Pons (tissue), 1 donor: ENCODE measurements around the gene SLC6A2.

Source experiments
- DNase-seq: peaks from one replicate; pipeline ENCODE4 v3.0.0-alpha.2; 2016; ENCODE audit warnings: low spot score

SLC6A2 gene

DNA sequence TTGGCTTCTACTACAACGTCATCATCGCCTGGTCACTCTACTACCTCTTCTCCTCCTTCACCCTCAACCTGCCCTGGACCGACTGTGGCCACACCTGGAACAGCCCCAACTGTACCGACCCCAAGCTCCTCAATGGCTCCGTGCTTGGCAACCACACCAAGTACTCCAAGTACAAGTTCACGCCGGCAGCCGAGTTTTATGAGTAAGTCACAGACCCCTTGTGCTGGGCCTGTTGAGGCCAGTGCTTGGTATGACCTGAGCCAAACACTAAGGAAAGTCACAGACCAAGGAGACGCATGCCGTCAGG, 16.1 kb downstream of the SLC6A2 start:
- DNase-seq = no peak

DNA sequence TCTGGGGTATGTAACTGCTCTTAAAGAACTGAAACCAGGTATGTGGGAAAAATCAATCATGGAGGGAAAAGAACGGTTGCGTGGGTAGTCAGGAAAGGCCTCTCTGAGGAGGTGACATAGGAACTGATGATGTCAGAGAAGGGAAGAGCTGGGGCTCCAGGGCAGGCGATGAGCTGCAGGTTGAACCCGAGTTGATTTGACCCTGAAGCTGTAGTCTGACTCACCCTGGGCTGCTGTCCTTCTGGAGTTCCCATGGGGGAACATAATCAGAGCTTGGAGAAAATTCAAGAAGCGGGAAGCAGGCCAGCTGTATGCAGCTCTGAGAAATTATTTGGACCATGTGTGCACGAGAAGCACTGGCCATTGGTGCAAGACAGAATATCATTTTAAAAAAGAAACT, 16.7 kb downstream of the SLC6A2 start:
- no peak for DNase-seq

DNA sequence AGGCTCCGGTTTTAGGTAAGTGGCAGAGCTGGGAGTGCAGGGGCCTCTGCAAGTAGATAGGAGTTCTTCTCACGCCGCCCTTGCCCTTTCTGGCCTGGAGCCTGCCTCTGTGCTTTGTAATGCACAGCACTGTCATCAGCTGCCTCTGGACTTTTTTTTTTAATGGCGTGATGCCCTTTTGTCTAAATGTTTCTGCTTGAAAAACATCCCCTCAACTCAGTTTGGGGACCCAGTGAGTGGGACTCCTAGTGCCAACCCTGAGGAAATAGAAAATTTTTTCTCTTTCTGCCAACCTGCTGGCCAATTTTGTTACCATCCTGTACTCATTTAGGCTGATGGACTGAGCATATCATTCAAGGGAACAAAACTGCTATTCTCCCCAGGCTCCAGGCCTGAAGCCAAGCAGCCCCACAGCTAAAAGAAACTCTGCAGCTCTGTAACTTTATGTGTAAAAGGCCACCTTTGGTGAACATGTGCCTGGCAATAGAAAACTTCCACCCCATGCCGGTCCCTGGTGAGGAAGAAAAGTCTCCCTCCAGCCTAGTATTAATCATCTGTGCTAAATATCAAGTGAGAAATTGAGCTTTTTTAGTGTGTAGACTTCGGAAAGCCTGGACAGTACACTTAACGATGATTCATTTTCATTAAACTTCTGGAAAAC, 22.5 kb downstream of the SLC6A2 start:
- DNase-seq = peak; percentile 96

DNA sequence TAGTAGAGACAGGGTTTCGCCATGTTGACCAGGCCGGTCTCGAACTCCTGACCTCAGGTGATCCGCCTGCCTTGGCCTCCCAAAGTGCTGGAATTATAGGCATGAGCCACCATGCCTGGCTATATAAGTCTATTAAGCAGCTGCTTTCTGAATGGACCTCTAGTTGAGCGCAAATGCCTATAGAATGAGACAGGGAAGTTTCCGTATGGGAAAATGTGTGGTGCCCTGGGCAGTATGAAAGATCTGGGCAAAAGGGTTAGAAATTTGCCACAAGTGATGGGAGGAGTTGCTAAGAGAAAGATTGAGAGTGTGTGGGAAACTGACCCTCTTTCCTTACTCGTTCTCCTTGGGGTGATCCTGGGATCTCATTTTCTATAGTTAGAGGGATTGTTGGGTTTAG, 26.3 kb downstream of the SLC6A2 start:
- DNase-seq = no peak

DNA sequence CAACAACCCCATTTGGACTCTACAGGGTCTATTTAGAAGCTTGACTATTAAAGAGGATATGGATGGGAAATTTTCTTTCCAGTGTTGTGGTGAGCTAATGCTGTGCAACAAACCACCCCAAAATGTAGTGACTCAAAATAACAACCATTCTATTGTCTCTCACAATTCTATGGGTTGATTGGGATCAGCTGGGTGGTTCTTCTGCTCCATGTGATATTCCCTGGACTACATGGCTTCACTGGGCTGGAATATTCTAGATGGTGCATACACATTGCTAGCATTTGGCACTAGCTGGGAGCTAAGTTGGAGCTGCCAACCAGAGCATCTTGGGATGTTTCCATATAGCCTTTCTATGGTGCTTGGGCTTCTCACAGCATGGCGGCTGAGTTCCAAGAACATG, 30.2 kb downstream of the SLC6A2 start:
- DNase-seq = no peak

DNA sequence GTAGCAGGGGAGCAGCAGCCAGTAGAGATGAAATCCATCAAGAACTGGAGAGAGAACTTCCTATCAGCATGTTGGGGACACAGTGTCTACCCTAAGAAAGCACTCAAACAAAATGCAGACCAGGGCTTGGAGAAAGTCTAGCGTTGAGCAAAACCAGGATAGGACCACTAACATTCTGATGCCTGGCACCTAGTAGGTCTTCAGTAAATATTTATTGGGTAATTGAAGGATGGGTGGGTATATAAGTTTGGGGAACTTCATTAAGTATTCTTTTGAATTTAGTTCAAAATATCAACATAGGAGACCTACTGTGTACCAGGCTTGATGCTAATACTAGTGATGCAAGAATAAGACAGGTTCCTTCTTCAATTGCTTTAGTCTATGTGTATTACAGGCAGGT, 30.9 kb downstream of the SLC6A2 start:
- no peak for DNase-seq

DNA sequence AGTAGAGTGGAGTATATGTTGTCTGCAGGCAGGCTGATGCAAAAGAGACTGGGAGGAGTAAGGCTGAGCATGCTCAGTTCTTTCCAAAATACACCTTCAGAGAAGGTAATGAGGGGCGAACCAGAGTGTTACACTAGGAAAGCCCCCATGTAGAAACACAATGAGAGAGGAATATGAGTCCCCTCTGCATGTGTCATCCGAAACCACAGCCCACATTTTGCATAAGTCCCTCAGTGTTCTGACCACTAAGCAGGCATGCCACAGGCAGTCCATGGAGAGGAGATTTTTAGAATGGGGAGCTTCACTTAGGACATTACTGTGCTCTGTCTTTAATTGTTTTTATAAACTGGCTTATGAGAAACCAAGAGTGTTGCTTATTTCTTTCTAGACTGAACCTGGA, 32.0 kb downstream of the SLC6A2 start:
- DNase-seq = no peak

DNA sequence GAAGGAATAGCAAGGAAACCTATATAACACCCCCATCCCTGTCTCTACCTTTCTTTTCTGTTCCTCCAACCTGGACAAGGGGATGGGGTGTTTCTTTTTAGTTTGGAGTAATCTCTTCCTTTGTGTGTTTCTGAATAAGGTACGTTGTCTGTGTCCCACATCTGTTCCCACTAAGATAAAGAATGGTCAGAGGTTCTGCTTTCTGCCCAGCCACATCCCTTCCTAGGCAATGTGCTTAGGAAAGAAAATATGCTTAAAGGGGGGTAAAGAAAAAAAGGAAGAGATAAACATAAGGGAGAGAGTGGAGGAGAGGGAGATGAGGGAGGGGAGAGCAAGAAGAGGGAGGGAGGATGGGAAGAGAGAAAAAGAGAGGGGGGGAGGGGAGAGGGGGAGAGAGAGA, 35.1 kb downstream of the SLC6A2 start:
- DNase-seq = no peak

DNA sequence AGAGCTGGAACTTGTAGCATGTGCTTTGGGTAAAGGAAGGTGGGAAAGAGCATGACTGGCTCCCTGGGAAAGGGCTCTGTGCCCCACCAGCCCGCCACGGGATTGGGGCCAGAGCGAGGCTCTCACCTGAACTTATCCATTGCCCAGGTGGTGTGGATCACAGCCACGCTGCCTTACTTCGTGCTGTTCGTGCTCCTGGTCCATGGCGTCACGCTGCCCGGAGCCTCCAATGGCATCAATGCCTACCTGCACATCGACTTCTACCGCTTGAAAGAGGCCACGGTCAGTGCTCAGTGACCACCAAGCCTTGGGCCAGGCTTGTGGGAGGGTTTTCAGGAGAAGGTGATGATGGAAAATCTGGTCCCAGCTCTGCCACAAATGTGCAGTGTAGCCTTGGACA, 36.0 kb downstream of the SLC6A2 start:
- DNase-seq = no peak

DNA sequence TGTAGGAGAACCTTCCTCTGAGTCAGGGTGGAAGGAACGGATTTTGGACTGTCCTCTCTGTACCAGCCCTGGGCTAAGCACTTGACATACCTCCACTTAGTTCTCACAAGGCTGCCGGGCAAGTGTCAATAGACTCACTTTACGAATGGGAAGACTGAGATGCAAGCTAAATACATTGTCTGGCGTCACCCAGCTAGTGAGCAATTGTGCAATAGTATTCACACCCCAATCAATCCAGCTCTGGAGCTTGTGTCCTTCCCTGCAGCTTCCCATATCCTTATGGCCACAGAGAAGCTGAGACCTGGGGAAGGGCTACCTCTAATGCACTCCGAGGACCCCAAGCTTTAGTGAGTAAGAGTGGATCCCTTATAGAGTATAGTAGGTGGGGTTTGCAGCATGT, 39.8 kb downstream of the SLC6A2 start:
- no peak for DNase-seq

DNA sequence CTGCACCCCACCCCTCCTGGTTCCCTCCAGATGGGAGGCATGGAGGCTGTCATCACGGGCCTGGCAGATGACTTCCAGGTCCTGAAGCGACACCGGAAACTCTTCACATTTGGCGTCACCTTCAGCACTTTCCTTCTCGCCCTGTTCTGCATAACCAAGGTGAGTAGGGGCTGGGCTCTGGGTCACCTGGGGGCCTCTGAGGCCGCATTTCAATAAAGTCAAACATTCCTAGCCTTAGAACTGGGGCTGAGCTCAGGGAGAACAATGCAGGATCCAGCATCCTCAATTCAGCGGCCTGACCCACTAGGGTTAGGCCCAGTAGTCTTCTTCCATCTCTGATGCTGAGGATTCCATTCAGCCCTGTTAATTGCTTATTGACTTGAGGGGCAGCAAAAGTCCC, 42.1 kb downstream of the SLC6A2 start:
- DNase-seq = no peak

DNA sequence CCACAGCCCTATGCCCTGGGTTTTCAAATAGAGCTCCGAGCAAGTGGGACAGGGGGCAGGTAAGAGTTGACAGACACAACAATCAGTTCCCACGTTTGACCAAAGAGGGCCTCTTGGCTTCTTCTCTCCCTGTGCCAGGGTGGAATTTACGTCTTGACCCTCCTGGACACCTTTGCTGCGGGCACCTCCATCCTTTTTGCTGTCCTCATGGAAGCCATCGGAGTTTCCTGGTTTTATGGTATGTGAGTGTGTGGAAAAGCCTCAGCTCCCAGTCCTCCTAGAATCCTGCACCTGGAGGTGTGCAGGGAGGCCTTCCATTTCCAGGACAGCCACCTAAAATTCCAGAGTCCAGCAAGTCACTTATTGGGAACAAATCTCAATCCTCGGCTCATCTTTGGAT, 42.5 kb downstream of the SLC6A2 start:
- no peak for DNase-seq

DNA sequence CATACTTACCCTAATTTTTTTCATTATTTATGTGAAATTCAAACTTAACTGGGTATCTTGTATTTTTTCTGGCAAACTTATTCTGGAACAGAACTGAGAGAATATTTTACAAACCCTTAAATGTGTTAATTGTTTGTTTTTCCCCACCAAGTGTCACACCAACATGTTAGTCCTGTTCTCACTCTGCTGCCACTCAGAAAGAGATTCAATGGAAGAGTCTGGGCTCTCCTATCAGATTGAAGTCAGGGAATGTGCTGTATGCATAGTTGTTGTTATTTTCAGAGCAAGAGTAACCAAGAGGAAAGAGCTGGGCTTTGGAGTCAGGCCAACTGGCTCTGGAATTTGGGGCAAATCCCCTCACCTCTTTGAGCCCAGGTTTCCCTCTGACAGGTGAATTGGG, 43.2 kb downstream of the SLC6A2 start:
- no peak for DNase-seq

DNA sequence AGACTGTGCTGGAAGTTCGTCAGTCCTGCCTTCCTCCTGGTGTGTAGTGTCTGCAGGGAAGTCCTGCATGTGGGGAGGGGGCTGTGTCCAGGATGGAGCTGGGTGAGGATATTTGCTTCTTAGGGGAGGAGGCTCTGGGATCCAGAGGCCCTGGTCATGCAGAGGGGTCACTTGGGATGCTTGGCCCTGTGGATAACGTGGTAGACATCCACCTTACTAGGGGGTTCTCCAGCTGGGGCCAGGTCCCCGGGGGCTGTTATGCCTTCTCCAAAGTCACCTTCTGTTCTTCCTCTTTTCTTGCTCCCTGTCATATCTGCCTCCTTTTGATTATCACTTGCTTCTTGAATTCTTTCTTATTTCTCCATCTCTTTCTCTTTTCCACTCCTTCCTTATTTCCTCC, 43.8 kb downstream of the SLC6A2 start:
- no peak for DNase-seq

DNA sequence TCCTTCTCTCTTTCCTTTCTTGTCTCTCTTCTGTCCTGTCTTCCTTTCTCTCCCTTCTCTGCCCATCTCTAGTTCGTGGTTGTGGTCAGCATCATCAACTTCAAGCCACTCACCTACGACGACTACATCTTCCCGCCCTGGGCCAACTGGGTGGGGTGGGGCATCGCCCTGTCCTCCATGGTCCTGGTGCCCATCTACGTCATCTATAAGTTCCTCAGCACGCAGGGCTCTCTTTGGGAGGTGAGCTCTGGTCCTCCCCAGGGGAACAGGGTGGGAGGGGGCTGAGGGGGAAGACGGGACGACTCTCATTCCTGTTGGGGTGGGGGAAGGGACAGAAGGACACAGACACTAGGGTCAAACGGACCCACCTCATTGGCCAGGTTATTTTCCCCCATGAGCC, 44.3 kb downstream of the SLC6A2 start:
- DNase-seq = no peak

DNA sequence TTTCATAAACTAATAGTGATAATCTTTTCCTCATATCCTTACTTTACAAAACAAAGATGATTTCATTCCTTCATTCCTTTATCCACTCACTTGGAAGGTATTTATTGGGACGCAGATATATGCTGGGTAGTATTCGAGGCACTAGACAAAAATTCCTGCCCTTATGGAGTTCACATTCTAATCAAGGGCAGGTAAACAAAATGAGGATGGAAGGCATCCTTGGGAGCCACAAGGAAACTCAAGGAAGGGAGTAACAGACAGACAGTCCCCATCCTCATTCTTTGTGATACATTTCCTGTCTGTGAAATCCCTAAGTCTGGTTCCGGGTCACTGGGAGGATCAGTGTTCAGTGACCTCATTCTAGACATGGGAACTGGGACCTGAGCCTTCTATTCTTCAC, 45.2 kb downstream of the SLC6A2 start:
- no peak for DNase-seq

DNA sequence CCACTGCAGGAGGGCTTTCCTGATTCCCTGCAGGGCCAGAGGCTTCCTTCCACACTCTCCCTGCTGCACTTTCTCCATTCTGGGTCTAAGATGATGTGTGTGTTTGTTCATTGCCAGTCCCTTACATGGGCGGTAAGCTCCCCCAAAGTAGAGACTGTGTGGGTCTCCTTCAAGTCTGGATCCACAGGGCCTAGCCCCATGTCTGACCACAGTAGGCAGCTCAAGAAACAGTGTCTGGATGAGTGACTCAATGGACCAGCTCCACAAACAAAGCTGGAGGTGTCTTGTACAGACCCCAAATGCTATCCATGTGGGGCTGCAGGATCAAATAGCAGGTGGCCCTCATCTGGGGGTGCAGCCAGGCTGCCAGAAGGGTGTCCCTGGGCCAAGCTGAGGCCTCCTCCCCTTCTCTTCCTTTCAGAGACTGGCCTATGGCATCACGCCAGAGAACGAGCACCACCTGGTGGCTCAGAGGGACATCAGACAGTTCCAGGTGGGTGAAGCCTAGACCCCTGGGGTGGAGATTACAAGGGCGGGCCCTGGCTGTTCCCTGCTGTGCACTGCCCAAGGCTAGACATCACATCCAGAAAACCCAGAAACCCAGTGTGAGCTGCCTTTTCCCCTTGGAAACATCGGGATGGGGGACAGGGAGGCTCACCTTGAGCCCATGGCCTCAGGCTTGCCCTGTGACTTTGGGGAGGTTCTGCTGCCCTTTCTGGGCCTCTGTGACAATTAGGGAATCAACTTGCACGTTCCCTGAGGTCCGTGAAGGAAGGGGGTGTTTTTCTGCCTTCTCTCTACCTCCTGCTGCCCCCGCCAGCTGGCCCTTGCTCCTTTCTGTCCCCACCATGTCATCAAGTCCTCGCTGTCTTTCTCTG, 45.9 kb downstream of the SLC6A2 start:
- peak; percentile 36 for DNase-seq

DNA sequence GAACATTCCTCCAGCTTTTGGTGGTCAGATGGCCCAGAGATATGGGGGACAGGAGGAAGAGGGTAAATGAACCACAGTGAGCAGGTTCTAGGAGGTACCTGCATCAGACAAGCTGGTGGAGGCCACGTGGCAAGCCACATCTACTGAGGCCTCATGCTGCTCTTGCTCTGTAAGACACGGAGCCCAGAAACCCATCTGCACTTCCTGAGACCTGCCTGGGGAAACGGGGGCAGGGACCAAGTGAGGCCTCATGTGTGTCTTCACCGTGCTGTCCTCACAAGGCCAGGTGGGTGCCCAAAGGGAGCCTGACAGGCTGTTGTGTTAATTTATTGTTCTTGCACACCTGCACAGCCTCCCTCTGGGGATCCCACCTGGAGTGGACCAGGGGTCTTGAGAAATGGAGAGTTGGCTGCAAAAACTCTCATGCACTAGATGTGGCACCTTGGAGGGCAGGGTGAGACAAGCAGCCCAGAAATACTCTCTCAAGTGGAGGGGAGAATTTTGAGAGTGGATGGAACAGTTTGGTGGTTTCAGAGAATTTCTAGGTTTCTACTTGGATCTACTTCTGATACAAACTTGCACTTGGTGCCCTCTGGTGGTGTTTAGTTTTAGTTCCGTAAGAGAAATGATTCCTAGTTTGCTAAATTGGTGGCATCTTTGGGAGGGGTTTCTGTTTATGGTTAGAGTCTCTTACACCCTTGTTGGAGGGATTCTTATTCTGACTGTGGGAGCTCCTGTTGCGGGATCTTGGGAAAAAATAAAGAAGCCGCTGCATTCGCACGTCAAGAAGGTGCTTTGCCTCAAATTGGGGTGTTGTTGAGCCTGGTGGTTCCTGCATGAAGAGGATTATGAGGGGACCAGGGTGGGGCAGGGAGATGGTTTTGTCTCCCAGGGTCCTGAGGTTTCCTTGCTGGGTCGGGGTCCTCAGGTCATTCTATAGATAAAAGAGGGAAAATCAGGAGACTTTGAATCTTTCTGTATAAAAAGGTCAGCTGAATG, 47.5 kb downstream of the SLC6A2 start:
- peak; percentile 86 for DNase-seq

DNA sequence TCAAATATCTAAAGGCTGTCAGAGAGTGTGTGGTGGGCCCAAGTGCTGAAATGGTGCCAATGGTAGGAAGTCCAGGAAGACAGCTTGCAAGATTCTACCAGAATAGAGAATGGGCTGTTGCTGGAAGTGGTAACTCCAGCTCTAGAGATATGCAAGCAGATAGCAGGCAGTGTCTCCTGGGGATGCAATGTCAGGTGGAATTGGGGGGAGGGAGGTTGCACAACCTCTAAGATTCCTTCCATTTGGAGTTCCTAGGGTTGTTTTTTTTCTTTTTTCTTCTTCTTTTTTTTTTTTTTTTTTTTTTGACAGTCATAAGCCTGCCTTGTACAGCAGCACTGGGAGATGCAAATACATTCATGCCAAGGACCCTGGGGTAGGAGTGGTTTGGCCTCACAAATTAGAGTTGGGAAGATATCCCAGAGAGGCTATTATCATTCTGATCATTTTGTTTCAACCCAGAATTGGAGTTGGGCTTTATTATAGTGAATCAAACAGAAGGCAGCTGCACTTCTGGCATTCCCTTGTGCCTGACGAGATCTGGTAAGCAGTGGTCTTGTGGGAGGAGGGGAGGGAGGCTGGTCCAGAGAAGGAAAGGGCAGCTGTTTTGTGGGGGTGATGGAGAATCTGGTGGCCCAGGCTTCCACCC, 51.1 kb downstream of the SLC6A2 start:
- DNase-seq = no peak

DNA sequence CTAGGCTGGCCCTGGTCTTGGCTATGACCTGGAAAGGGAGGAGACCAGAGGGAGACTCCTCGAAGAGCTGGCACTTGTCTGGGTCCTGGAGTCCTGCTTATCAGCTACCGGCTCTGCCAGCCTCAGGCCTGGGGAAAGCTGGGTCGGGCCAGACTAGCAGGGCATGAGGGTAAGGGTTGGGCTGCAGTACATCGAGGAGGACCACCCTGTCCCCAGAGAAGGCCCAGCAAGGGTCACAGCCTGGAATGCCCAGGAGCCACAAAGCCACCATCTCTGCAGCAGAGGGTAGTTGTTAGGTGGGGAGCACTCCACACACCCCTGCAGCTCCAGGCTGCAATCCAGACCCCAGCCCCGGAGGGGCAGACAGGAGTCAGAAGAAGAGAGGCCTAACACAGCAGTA, 54.0 kb downstream of the SLC6A2 start:
- DNase-seq = no peak

DNA sequence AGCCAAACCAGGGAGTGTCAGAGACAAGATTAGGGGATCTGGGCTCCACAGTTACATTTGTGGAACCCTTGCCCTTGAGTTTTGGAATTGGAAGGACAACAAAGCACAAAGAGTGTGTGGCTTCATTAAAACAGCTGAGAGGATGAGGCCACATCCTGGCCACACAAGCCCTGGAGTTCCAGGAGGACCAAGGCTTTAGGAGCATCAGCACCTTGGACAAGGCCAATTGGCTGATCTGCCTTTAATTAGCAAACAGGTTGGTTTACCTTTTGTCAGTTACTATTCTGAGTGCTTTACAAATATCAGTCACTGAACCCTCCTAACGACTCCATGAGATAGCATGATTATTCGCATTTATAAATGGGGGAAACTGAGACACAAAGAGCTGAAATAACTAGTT, 54.7 kb downstream of the SLC6A2 start:
- DNase-seq = no peak
